ENCODE measurements around the gene CERKL.

CERKL gene

DNA sequence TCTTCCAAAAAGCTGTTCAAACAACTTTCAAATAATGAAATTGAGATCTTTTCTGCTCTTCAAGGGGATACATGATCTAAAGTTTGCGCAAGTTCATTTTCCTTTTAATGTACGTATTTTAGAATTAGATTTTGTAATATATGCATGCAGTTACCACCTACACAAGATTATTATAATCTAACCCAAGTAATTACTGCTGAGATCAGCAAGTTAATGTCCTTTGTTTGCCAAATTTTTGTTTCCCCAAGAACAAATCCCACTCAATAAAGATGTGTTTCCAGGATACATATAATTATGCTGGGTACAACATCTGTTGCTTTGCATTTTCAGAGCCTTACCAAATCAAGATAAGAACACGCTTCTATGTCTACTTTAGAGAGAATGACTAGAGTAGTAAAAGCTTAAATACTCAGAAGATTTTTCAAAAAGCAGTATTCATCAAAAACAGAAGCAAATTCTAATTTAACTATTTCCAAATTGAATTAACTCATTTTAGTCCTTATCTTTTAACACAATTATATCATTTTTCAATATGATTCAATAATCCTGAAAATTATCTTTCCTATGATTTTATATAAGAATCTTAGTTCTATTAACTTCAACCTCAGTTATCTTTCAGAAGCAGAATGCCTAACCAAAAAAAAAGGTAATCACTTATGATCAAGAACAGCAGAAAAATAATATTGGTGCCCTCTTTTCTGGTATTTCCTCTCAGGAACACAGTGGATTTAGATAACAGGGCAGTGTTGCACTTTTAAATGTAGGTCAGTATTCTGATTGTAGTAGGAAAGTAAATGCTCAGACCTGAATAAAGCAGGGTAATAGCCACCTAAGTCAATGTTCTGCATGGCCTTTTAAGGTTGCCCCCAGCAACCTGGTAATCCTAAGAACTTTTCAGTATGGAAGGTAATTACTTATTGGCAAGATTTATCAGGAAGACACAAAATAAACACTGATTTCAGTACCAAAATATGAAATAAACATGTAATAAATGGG, 28.0 kb downstream of the CERKL start:
- TF ChIP-seq, protein P1, sequence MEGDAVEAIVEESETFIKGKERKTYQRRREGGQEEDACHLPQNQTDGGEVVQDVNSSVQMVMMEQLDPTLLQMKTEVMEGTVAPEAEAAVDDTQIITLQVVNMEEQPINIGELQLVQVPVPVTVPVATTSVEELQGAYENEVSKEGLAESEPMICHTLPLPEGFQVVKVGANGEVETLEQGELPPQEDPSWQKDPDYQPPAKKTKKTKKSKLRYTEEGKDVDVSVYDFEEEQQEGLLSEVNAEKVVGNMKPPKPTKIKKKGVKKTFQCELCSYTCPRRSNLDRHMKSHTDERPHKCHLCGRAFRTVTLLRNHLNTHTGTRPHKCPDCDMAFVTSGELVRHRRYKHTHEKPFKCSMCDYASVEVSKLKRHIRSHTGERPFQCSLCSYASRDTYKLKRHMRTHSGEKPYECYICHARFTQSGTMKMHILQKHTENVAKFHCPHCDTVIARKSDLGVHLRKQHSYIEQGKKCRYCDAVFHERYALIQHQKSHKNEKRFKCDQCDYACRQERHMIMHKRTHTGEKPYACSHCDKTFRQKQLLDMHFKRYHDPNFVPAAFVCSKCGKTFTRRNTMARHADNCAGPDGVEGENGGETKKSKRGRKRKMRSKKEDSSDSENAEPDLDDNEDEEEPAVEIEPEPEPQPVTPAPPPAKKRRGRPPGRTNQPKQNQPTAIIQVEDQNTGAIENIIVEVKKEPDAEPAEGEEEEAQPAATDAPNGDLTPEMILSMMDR (IDR thresholded peaks at IDR 0.05) = no peak
- Histone ChIP-seq H3K9ac (no peak overlapping the region), H3K27ac (no peak overlapping the region), H2AFZ (no peak overlapping the region), H3K4me2 (ENCODE audit: low read length) (no peak overlapping the region), H3K27me3 (ENCODE audit: control insufficient read depth, insufficient read depth, low read length) (no peaks in the 10 kb centered on the region), H3K79me2 (no peaks in the 10 kb centered on the region), H3K4me1 (no peaks in the 10 kb centered on the region), H3K4me3 (ENCODE audit: low read depth, low read length) (no peak overlapping the region), H3K9me3 (ENCODE audit: control insufficient read depth, low read length) (no peaks in the 10 kb centered on the region), H3K36me3 (ENCODE audit: control insufficient read depth, insufficient read depth, low read length) (no peaks in the 10 kb centered on the region)

DNA sequence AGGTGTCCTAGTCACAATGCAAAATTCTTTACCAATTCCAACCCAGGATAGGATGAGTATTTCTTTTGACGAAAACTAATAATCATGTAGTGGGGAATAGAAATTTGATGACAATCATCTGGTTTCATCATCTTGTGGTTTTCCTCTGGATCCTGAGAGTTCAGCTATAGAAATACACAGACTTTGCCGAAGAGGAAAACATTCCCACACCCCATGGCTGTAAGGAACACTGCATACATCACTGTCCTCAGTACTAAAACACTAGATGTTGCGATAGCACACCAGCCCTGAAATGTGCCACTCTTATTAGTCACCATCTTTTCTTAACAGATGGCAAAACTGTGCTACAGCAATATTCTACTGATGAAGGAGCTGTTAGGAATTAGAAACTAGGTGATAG, 29.4 kb downstream of the CERKL start:
- no peaks in the 10 kb centered on the region for H3K9me3 ChIP-seq (ENCODE audit: control insufficient read depth, low read length)
- no peak overlapping the region for H2AFZ ChIP-seq
- TF ChIP-seq, protein P1 (IDR thresholded peaks at IDR 0.05) = no peak
- H3K9ac ChIP-seq = no peak overlapping the region
- H3K79me2 ChIP-seq = no peaks in the 10 kb centered on the region
- no peaks in the 10 kb centered on the region for H3K4me1 ChIP-seq
- no peak overlapping the region for H3K4me2 ChIP-seq (ENCODE audit: low read length)
- H3K27me3 ChIP-seq (ENCODE audit: control insufficient read depth, insufficient read depth, low read length) = no peaks in the 10 kb centered on the region
- no peak overlapping the region for H3K27ac ChIP-seq
- H3K36me3 ChIP-seq (ENCODE audit: control insufficient read depth, insufficient read depth, low read length) = no peaks in the 10 kb centered on the region
- H3K4me3 ChIP-seq (ENCODE audit: low read depth, low read length) = no peak overlapping the region

DNA sequence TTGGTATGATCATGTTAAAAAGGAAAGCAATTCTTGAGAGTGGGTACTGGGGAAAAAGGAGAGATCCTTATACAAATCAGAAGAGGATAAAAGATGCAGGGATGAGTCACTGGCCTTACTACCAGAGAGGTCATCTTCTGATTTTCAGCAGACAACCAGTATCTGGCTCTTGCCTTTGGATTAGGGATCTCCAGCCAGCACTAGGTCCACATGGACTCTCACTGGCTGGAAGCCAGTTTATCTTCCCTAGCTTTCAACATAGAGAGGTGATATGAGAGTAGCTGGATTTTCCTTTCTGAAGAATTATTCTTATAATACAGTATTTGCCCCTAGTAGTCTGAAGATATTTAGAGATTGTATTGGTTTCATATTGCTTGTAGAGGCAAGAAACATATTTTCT, 30.2 kb downstream of the CERKL start:
- H3K4me2 ChIP-seq (ENCODE audit: low read length) = no peak overlapping the region
- H3K79me2 ChIP-seq = no peaks in the 10 kb centered on the region
- H2AFZ ChIP-seq = no peak overlapping the region
- no peaks in the 10 kb centered on the region for H3K36me3 ChIP-seq (ENCODE audit: control insufficient read depth, insufficient read depth, low read length)
- no peak overlapping the region for H3K4me3 ChIP-seq (ENCODE audit: low read depth, low read length)
- H3K9me3 ChIP-seq (ENCODE audit: control insufficient read depth, low read length) = no peaks in the 10 kb centered on the region
- no peak overlapping the region for H3K9ac ChIP-seq
- no peak overlapping the region for H3K27ac ChIP-seq
- no peaks in the 10 kb centered on the region for H3K27me3 ChIP-seq (ENCODE audit: control insufficient read depth, insufficient read depth, low read length)
- TF ChIP-seq, protein P1 (IDR thresholded peaks at IDR 0.05) = no peak
- H3K4me1 ChIP-seq = no peaks in the 10 kb centered on the region

DNA sequence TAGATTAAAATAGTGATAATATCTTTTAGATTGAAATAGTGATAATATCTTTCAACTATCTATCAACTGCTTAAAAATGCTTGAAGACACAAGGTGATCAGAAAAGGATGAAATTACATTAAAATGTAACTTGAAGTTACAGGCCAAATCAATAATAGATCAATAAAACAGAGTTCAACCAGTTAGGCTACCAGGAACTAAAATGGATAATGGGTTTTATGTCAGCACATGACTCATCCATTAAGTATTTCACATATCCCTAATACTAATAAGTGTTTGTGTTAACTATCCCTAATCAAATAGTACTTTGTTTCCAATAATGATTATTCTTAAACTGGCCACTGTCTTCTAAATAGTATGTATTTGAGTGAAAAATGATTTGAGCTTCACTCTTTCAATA, 33.7 kb downstream of the CERKL start:
- Histone ChIP-seq H3K4me1 (no peaks in the 10 kb centered on the region), H3K9ac (no peak overlapping the region), H3K27me3 (ENCODE audit: control insufficient read depth, insufficient read depth, low read length) (no peaks in the 10 kb centered on the region), H2AFZ (no peak overlapping the region), H3K9me3 (ENCODE audit: control insufficient read depth, low read length) (no peaks in the 10 kb centered on the region), H3K36me3 (ENCODE audit: control insufficient read depth, insufficient read depth, low read length) (no peaks in the 10 kb centered on the region), H3K27ac (no peak overlapping the region), H3K4me2 (ENCODE audit: low read length) (no peak overlapping the region), H3K79me2 (no peaks in the 10 kb centered on the region), H3K4me3 (ENCODE audit: low read depth, low read length) (no peak overlapping the region)
- TF ChIP-seq, protein P1 (IDR thresholded peaks at IDR 0.05) = no peak
